ENCODE data around the gene SAMM50. TPM values are rescaled to one million over a fixed set of nuclear protein-coding genes. Genes with fewer than 3 reads are reported as not detected.
A peak's percentile ranks its signal among the peaks of the same experiment; 100 is the strongest.

SAMM50 gene
- total RNA-seq, 1 donor from 2014 or later = 32.6 TPM

GRCh38 chr22:43955883-43956782 lies 891 bp downstream of the SAMM50 start:
- Histone ChIP-seq H3K36me3 (ENCODE audit: control insufficient read depth, insufficient read depth, low read length) (peaks cover 1% of the 10 kb centered on the region), H3K27me3 (ENCODE audit: control insufficient read depth, insufficient read depth, low read length) (no peaks in the 10 kb centered on the region), H3K4me3 (ENCODE audit: low read depth, low read length) (peak overlapping the region; percentile 82)
- no peak for DNase-seq (ENCODE audit: low read depth)
- FAIRE-seq = no peak
- no peak for TF ChIP-seq CTCF (IDR thresholded peaks at IDR 0.05; ENCODE audit: insufficient read depth, low read length, severe bottlenecking)

GRCh38 chr22:43956805-43957463 lies 1.7 kb downstream of the SAMM50 start:
- DNase-seq (ENCODE audit: low read depth) = no peak
- Histone ChIP-seq H3K4me3 (ENCODE audit: low read depth, low read length) (no peak overlapping the region), H3K27me3 (ENCODE audit: control insufficient read depth, insufficient read depth, low read length) (no peaks in the 10 kb centered on the region), H3K36me3 (ENCODE audit: control insufficient read depth, insufficient read depth, low read length) (peaks cover 1% of the 10 kb centered on the region)
- no peak for TF ChIP-seq CTCF (IDR thresholded peaks at IDR 0.05; ENCODE audit: insufficient read depth, low read length, severe bottlenecking)
- FAIRE-seq = no peak

- peaks cover 1% of the 10 kb centered on the region for H3K36me3 ChIP-seq (ENCODE audit: control insufficient read depth, insufficient read depth, low read length)
- no peak for FAIRE-seq
- no peak for TF ChIP-seq CTCF (IDR thresholded peaks at IDR 0.05; ENCODE audit: insufficient read depth, low read length, severe bottlenecking)
- no peak overlapping the region for H3K4me3 ChIP-seq (ENCODE audit: low read depth, low read length)
- DNase-seq (ENCODE audit: low read depth) = no peak
- H3K27me3 ChIP-seq (ENCODE audit: control insufficient read depth, insufficient read depth, low read length) = no peaks in the 10 kb centered on the region
Observed at GRCh38 chr22:43957871-43958270, 2.6 kb downstream of the SAMM50 start.

- H3K36me3 ChIP-seq (ENCODE audit: control insufficient read depth, insufficient read depth, low read length) = peaks cover 19% of the 10 kb centered on the region
- TF ChIP-seq CTCF (IDR thresholded peaks at IDR 0.05; ENCODE audit: insufficient read depth, low read length, severe bottlenecking) = no peak
- FAIRE-seq (peak; percentile 55), DNase-seq (ENCODE audit: low read depth) (no peak)
- H3K27me3 ChIP-seq (ENCODE audit: control insufficient read depth, insufficient read depth, low read length) = no peaks in the 10 kb centered on the region
- no peak overlapping the region for H3K4me3 ChIP-seq (ENCODE audit: low read depth, low read length)
Observed at GRCh38 chr22:43964314-43964857, 9.1 kb downstream of the SAMM50 start.

GRCh38 chr22:43967069-43967468 lies 11.8 kb downstream of the SAMM50 start:
- peaks cover 22% of the 10 kb centered on the region for H3K36me3 ChIP-seq (ENCODE audit: control insufficient read depth, insufficient read depth, low read length)
- FAIRE-seq (no peak), DNase-seq (ENCODE audit: low read depth) (no peak)
- no peak overlapping the region for H3K4me3 ChIP-seq (ENCODE audit: low read depth, low read length)
- TF ChIP-seq CTCF (IDR thresholded peaks at IDR 0.05; ENCODE audit: insufficient read depth, low read length, severe bottlenecking) = no peak
- no peaks in the 10 kb centered on the region for H3K27me3 ChIP-seq (ENCODE audit: control insufficient read depth, insufficient read depth, low read length)
